ENCODE measurements around the gene SURF4. TPM values are rescaled to one million over a fixed set of nuclear protein-coding genes. Genes with fewer than 3 reads are reported as not detected.

The SURF4 gene
- polyA plus RNA-seq, 2 of the 4 experiments (the other 2 are of a cell fraction), result 159 to 169 TPM

- no peak for TF ChIP-seq HMGXB4 (CRISPR knock-in tag; IDR thresholded peaks at IDR 0.05; ENCODE audit: borderline replicate concordance)
- TF ChIP-seq ESRRA (IDR thresholded peaks at IDR 0.05; ENCODE audit: borderline replicate concordance, low read length), result no peak
- no peak for TF ChIP-seq POLR2A (IDR thresholded peaks at IDR 0.05; ENCODE audit: low read length)
- TF ChIP-seq CEBPB (IDR thresholded peaks at IDR 0.05), result no peak
- no peak for TF ChIP-seq MYC (IDR thresholded peaks at IDR 0.05; ENCODE audit: borderline replicate concordance, low read length)
- 0 out of 3 replicates have a peak, but pooled peaks have one; percentile 30 for TF ChIP-seq BCL3 (IDR thresholded peaks at IDR 0.05)
- no peak for TF ChIP-seq NPAS2 (CRISPR knock-in tag; IDR thresholded peaks at IDR 0.05; ENCODE audit: borderline replicate concordance)
- TF ChIP-seq CHD4 (IDR thresholded peaks at IDR 0.05; ENCODE audit: borderline replicate concordance), result no peak
- no peak for TF ChIP-seq MAFK (IDR thresholded peaks at IDR 0.05; ENCODE audit: partially characterized antibody)
- no peak for TF ChIP-seq ZNF302 (CRISPR knock-in tag; IDR thresholded peaks at IDR 0.05)
- TF ChIP-seq ELK1 (IDR thresholded peaks at IDR 0.05; ENCODE audit: low read depth, low read length), result no peak
- TF ChIP-seq CBX8 (IDR thresholded peaks at IDR 0.05), result no peak
- TF ChIP-seq RAD21 (conservative IDR thresholded peaks at IDR 0.05 in 1 of 2, IDR thresholded peaks at IDR 0.05 in 1 of 2), result no peak
- no peak for TF ChIP-seq JUNB (IDR thresholded peaks at IDR 0.05)
- no peak for TF ChIP-seq USF2 (IDR thresholded peaks at IDR 0.05)
- no peak for TF ChIP-seq E2F6 (IDR thresholded peaks at IDR 0.05; ENCODE audit: borderline replicate concordance, low read depth)
- TF ChIP-seq RCOR1 (IDR thresholded peaks at IDR 0.05; ENCODE audit: low read depth, low read length), result no peak
- TF ChIP-seq PBX3 (IDR thresholded peaks at IDR 0.05), result peak; percentile 70; the same call in 1 of the 2 replicates
- no peak for TF ChIP-seq ZFP36 (IDR thresholded peaks at IDR 0.05; ENCODE audit: borderline replicate concordance, partially characterized antibody)
- TF ChIP-seq MAX (IDR thresholded peaks at IDR 0.05), result peak; percentile 29; the same call in 1 of the 2 replicates
Observed at GRCh38 chr9:133351908-133352634, 23.8 kb downstream of the SURF4 start (continued).

- ATAC-seq (no peak), FAIRE-seq (no peak)
Observed at GRCh38 chr9:133351526-133351907, 24.3 kb downstream of the SURF4 start.

More at GRCh38 chr9:133351526-133351907, 24.3 kb downstream of the SURF4 start:
- no peak overlapping the region for H3K4me3 ChIP-seq
- H3K4me1 ChIP-seq, result peaks cover 22% of the 10 kb centered on the region
- WGBS (ENCODE audit: missing lambda C conversion rate), result 92% methylated on average over 3 of the region's 3 CpGs
- no peak overlapping the region for H3K27ac ChIP-seq
- H3K9me3 ChIP-seq, result no peaks in the 10 kb centered on the region
- ChIA-PET POLR2A (interaction anchor here (0.5 to 0.7 kb wide), 2 partner anchors 14 to 321 kb away, joined by 3 read pairs; no protein-coding TSS in a partner anchor), CTCF (interaction anchor here (0.7 to 1.7 kb wide), 9 partner anchors 9 to 166 kb away, joined by 3 to 8 read pairs (median 3); no protein-coding TSS in a partner anchor)
- no peak for DNase-seq (ENCODE audit: low read depth in 1 of 2, low spot score in 1 of 2)
- H3K4me2 ChIP-seq, result no peak overlapping the region
- TF ChIP-seq MAX (IDR thresholded peaks at IDR 0.05) (0 out of 2 replicates have a peak, but pooled peaks have one; percentile 2), E2F6 (IDR thresholded peaks at IDR 0.05; ENCODE audit: borderline replicate concordance, low read depth) (no peak)
